ENCODE results near the gene RHAG. TPM values are rescaled to one million over a fixed set of nuclear protein-coding genes. Genes with fewer than 3 reads are reported as not detected.

Gene RHAG
- total and polyA plus RNA-seq, 2 donors (not counting 1 experiment from before 2014, with no cell fraction given) = not detected

DNA sequence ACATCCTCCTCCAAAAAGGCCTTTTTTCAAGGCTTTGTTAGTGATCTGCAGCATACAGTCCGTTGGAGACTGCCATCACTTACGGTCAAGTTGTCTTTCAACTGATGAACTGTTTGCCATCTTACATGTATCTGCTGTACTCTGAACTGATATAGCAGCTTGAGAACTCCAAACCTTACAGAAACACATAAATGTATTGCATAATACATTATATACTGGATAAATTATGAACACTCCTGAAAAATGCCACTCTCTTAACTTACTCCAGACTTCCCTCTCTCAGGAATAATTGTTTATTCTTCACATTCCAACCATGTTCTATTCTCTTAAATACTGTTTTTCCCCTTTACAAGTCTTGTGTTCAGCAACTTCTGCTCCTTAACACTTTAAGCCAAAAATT is 14.6 kb upstream of the RHAG start:
- no peak overlapping the region for H3K9ac ChIP-seq (ENCODE audit: insufficient read depth, low read length)
- no peak for DNase-seq (ENCODE audit: low read depth in 2 of 2)
- no peaks in the 10 kb centered on the region for H3K79me2 ChIP-seq (ENCODE audit: control insufficient read depth, insufficient read depth, low read length)
- H3K27ac ChIP-seq (ENCODE audit: insufficient read depth, low read length) = no peak overlapping the region
- no peak overlapping the region for H2AFZ ChIP-seq (ENCODE audit: low read length)
- no peaks in the 10 kb centered on the region for H3K36me3 ChIP-seq (ENCODE audit: control insufficient read depth, insufficient read depth, low read length)
- no peaks in the 10 kb centered on the region for H3K4me1 ChIP-seq (ENCODE audit: control insufficient read depth, extremely low read depth, insufficient read depth, low read length)
- TF ChIP-seq, protein P1, sequence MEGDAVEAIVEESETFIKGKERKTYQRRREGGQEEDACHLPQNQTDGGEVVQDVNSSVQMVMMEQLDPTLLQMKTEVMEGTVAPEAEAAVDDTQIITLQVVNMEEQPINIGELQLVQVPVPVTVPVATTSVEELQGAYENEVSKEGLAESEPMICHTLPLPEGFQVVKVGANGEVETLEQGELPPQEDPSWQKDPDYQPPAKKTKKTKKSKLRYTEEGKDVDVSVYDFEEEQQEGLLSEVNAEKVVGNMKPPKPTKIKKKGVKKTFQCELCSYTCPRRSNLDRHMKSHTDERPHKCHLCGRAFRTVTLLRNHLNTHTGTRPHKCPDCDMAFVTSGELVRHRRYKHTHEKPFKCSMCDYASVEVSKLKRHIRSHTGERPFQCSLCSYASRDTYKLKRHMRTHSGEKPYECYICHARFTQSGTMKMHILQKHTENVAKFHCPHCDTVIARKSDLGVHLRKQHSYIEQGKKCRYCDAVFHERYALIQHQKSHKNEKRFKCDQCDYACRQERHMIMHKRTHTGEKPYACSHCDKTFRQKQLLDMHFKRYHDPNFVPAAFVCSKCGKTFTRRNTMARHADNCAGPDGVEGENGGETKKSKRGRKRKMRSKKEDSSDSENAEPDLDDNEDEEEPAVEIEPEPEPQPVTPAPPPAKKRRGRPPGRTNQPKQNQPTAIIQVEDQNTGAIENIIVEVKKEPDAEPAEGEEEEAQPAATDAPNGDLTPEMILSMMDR (conservative IDR thresholded peaks at IDR 0.05 in 1 of 2, IDR thresholded peaks at IDR 0.05 in 1 of 2; ENCODE audit: low read depth in 1 of 2, low read length in 2 of 2) = no peak
- TF ChIP-seq EZH2 (IDR thresholded peaks at IDR 0.05; ENCODE audit: low read length, missing control alignments) = no peak
- no peak overlapping the region for H3K4me2 ChIP-seq (ENCODE audit: extremely low read depth, insufficient read depth, low read length)
- no peaks in the 10 kb centered on the region for H3K9me3 ChIP-seq (ENCODE audit: control insufficient read depth, insufficient read depth, low read depth, low read length)
- H4K20me1 ChIP-seq (ENCODE audit: control insufficient read depth, extremely low read depth, insufficient read depth, low read length) = no peaks in the 10 kb centered on the region
- no peaks in the 10 kb centered on the region for H3K27me3 ChIP-seq (ENCODE audit: control insufficient read depth, insufficient read depth, low read length)
- no peak overlapping the region for H3K4me3 ChIP-seq (replicated peaks in 1 of 4; ENCODE audit: control extremely low read depth in 1 of 4, insufficient read depth in 1 of 4, low read depth in 3 of 4, low read length in 4 of 4)

DNA sequence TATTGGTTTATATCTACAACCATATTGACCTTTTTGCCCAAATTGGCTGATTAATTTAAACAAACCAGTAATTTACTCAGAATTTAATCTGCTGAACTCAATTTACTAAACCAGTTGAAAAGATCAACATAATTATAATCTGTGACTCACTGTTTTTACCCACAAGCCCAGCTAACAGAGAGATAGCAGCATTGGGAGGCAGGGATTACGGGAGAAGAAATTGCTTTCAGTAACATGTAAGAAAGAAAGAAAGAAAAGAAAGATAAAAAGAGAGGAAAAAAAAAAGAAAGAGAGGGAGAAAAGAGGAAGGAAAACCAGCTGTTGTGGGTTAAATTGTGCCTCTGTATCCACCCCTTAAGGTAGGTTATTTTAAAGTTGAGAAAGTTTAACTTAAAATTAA is 13.3 kb upstream of the RHAG start:
- Histone ChIP-seq H3K27me3 (ENCODE audit: control insufficient read depth, insufficient read depth, low read length) (no peaks in the 10 kb centered on the region), H2AFZ (ENCODE audit: low read length) (no peak overlapping the region), H3K36me3 (ENCODE audit: control insufficient read depth, insufficient read depth, low read length) (no peaks in the 10 kb centered on the region), H3K4me1 (ENCODE audit: control insufficient read depth, extremely low read depth, insufficient read depth, low read length) (no peaks in the 10 kb centered on the region), H4K20me1 (ENCODE audit: control insufficient read depth, extremely low read depth, insufficient read depth, low read length) (no peaks in the 10 kb centered on the region), H3K9me3 (ENCODE audit: control insufficient read depth, insufficient read depth, low read depth, low read length) (no peaks in the 10 kb centered on the region), H3K27ac (ENCODE audit: insufficient read depth, low read length) (no peak overlapping the region), H3K9ac (ENCODE audit: insufficient read depth, low read length) (no peak overlapping the region), H3K4me3 (replicated peaks in 1 of 4; ENCODE audit: control extremely low read depth in 1 of 4, insufficient read depth in 1 of 4, low read depth in 3 of 4, low read length in 4 of 4) (no peak overlapping the region), H3K4me2 (ENCODE audit: extremely low read depth, insufficient read depth, low read length) (no peak overlapping the region), H3K79me2 (ENCODE audit: control insufficient read depth, insufficient read depth, low read length) (no peaks in the 10 kb centered on the region)
- DNase-seq (ENCODE audit: low read depth in 2 of 2) = no peak
- TF ChIP-seq EZH2 (IDR thresholded peaks at IDR 0.05; ENCODE audit: low read length, missing control alignments) = no peak
- TF ChIP-seq, protein P1 (conservative IDR thresholded peaks at IDR 0.05 in 1 of 2, IDR thresholded peaks at IDR 0.05 in 1 of 2; ENCODE audit: low read depth in 1 of 2, low read length in 2 of 2) = no peak

DNA sequence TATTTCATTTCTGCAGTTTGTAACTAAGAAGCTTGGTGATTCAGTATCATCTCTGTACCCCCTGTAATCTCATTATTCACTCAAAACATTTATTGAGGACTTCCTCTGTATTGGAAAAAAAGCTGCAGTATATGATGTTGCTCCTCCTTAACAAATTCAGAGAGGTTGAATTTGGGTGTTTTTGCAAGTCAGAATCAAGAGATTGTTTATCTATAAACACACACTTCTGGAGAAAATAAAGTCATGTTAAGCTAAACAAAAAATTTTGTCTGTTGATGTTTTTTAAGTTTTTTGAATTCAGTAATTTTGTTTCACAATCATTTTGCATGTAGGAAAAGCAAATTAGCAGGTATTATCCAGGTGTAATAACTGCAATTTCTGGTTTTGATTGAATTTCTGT is 11.4 kb upstream of the RHAG start:
- Histone ChIP-seq H3K27ac (ENCODE audit: insufficient read depth, low read length) (no peak overlapping the region), H3K36me3 (ENCODE audit: control insufficient read depth, insufficient read depth, low read length) (no peaks in the 10 kb centered on the region)

More for the DNA sequence above, 11.4 kb upstream of the RHAG start:
- Histone ChIP-seq H4K20me1 (ENCODE audit: control insufficient read depth, extremely low read depth, insufficient read depth, low read length) (no peaks in the 10 kb centered on the region), H3K9me3 (ENCODE audit: control insufficient read depth, insufficient read depth, low read depth, low read length) (no peaks in the 10 kb centered on the region), H3K4me2 (ENCODE audit: extremely low read depth, insufficient read depth, low read length) (no peak overlapping the region), H3K4me1 (ENCODE audit: control insufficient read depth, extremely low read depth, insufficient read depth, low read length) (no peaks in the 10 kb centered on the region), H3K9ac (ENCODE audit: insufficient read depth, low read length) (no peak overlapping the region), H3K27me3 (ENCODE audit: control insufficient read depth, insufficient read depth, low read length) (no peaks in the 10 kb centered on the region), H3K79me2 (ENCODE audit: control insufficient read depth, insufficient read depth, low read length) (no peaks in the 10 kb centered on the region), H3K4me3 (replicated peaks in 1 of 4; ENCODE audit: control extremely low read depth in 1 of 4, insufficient read depth in 1 of 4, low read depth in 3 of 4, low read length in 4 of 4) (no peak overlapping the region), H2AFZ (ENCODE audit: low read length) (no peak overlapping the region)
- DNase-seq (ENCODE audit: low read depth in 2 of 2) = no peak
- TF ChIP-seq EZH2 (IDR thresholded peaks at IDR 0.05; ENCODE audit: low read length, missing control alignments) = no peak
- TF ChIP-seq, protein P1 (conservative IDR thresholded peaks at IDR 0.05 in 1 of 2, IDR thresholded peaks at IDR 0.05 in 1 of 2; ENCODE audit: low read depth in 1 of 2, low read length in 2 of 2) = no peak

Data from fibroblast of lung (primary cell).